HG03139 (cell line): ENCODE measurements around the gene SMURF2.
A peak's percentile ranks its signal among the peaks of the same experiment; 100 is the strongest.
"Not testable (repeated sequence)": the region's sequence is repeated elsewhere in the genome, so short reads cannot be mapped to it uniquely, and the experiment has no call there.

Experiments
- ATAC-seq: cut with Tn5 transposase; IDR thresholded peaks from one replicate; pipeline ENCODE4 v1.9.1; 2021; ENCODE audit not compliant: unreplicated experiment

Gene SMURF2

GRCh38 chr17:64661976-64662773, at the start of gene SMURF2:
Gene SMURF2, minus strand, starts transcription at chr17:64662307. Its CDS starts 427 bp downstream, at chr17:64661880.
- ATAC-seq, result peak; percentile 69

- no peak for ATAC-seq
Measured at GRCh38 chr17:64709481-64709880, 47.4 kb upstream of the SMURF2 start.

- no peak for ATAC-seq
Measured at GRCh38 chr17:64707050-64707591, 45.0 kb upstream of the SMURF2 start.

- ATAC-seq, result no peak
Measured at GRCh38 chr17:64706224-64707049, 44.3 kb upstream of the SMURF2 start.

- ATAC-seq, result no peak
Measured at GRCh38 chr17:64702815-64703214, 40.7 kb upstream of the SMURF2 start.

GRCh38 chr17:64698725-64699124, 36.6 kb upstream of the SMURF2 start:
- no peak for ATAC-seq

- no peak for ATAC-seq
Measured at GRCh38 chr17:64694207-64694606, 32.1 kb upstream of the SMURF2 start.

GRCh38 chr17:64692187-64692586, 30.1 kb upstream of the SMURF2 start:
- no peak for ATAC-seq

- ATAC-seq, result no peak
Measured at GRCh38 chr17:64689106-64689505, 27.0 kb upstream of the SMURF2 start.

GRCh38 chr17:64688481-64688880, 26.4 kb upstream of the SMURF2 start:
- ATAC-seq, result no peak

- no peak for ATAC-seq
Measured at GRCh38 chr17:64687961-64688360, 25.9 kb upstream of the SMURF2 start.

- ATAC-seq, result no peak
Measured at GRCh38 chr17:64687376-64687775, 25.3 kb upstream of the SMURF2 start.

GRCh38 chr17:64686705-64687104, 24.6 kb upstream of the SMURF2 start:
- no peak for ATAC-seq

- no peak for ATAC-seq
Measured at GRCh38 chr17:64685705-64686104, 23.6 kb upstream of the SMURF2 start.

- ATAC-seq, result no peak
Measured at GRCh38 chr17:64683796-64684195, 21.7 kb upstream of the SMURF2 start.

- ATAC-seq, result no peak
Measured at GRCh38 chr17:64682261-64683181, 20.4 kb upstream of the SMURF2 start.

- ATAC-seq, result no peak
Measured at GRCh38 chr17:64679710-64680216, 17.7 kb upstream of the SMURF2 start.

- no peak for ATAC-seq
Measured at GRCh38 chr17:64676763-64677162, 14.7 kb upstream of the SMURF2 start.

- not testable (repeated sequence) for ATAC-seq
Measured at GRCh38 chr17:64670843-64671590, 8.9 kb upstream of the SMURF2 start.
